ENCODE data around the gene KCNG3.

The KCNG3 gene

DNA sequence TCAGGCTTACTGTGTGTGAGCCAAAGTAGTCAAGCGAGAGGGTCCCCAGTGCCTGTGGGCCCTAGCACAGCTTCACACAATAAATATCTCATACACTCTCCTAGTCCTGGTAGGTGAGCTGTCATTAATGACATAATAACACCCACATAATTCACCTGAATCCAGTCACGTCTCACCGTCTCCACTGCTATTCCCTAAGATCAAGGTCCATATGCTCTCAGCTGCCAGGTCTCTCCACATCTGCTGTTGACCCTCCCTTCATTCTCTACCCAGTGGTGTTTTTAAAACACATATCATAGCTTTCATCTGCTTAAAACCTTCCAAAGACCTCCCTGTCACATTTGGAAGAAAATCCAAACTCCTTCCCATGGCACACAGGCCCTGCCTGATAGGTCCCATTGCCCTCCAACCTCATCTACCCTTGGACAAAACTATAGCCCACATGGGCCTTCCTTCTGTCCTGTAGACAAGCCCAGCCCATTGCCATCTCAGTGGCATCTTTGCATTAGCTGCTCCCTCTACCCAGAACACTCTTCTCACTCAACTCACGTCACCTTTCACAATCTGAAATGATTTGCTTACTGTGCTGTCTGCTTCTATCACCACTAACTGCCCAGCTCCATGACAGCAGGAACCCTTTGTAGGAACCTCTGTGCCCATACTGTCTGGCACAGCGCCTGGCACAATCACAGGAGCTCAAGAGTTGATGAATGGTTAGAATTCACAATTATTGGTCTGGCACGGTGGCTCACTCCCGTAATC, 7.5 kb downstream of the KCNG3 start:
- DNase-seq (ENCODE audit: low read depth), result no peak

DNA sequence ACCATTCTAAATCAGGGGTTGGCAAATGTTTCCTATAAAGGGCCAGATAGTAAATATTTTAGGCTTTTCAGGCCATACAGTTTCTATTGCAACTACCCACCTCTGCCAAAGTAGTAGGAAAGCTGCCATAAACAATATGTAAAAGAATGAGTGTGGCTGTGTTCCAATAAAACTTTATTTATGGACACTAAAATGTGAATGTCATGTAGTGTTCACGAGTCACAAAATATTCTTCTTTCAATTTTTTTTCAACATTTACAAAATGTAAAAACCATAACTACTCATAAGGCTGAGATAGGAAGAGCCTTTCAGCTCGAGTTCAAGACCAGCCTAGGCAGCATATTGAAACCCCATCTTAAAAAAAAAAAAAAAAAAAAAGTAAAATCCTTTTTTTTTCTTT, 13.4 kb downstream of the KCNG3 start:
- DNase-seq (ENCODE audit: low read depth), result no peak

DNA sequence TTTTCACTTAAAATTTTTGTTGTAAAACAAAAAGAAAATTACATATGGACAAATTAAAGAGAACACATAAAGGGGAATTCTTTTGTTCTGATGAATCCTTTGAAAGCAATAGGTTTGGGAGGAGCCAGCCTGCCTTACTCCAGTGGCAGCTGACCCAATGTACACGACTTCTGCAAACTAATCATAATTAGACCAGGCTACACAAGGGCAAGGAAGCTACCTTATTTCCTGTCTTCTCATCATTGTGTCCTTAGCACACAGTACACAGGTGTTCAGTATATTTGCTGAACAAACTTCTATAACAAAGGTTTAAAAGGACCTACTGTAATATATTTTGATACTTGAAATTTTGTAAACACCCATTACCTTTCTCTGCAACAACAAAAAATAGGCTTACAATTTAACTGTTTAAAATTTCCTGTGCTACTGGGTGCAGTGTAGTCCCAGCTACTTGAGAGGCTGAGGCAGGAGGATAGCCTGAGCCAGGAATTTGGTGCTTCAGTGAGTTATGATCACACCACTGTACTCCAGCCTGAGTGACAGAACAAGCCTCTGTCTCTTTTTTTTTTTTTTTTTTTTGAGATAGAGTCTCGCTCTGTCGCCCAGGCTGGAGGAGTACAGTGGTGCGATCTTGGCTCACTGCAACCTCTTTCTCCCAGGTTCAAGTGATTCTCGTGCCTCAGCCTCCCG, 18.9 kb downstream of the KCNG3 start:
- no peak for DNase-seq (ENCODE audit: low read depth)

DNA sequence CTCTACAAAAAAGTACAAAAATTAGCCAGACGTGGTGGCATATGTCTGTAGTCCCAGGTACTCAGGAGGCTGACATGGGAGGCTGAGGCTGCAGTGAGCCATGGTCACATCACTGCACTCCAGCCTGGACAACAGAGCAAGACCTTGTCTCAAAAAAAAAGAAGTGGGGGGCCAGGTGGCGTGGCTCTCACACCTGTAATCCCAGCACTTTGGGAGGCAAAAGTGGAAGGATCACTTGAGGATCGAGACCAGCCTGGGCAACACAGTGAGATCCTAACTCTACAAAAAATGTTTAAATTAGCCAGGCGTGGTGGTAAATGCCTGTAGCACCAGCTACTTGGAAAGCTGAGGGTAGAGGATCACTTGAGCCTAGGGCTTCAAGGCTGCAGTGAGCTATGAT, 23.1 kb downstream of the KCNG3 start:
- DNase-seq (ENCODE audit: low read depth), result no peak

DNA sequence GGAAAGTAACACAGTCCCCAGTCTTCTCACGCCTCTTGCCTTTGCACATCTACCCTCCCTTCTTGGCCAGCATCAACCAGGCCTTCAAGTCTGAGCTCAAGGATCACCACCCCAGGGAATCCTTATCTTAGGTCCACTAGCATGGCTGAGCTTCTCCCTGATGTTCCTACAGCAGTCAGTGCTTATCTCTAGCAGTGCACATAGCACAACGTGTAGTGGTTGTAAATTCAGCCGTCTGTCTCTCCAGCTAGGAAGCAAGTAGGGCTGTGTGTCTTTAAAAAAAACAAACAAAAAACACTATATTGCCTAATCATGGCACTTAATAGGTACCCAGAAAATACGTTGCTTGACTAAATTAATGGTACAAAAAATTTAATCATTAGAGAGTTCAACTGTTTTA, 29.2 kb downstream of the KCNG3 start:
- no peak for DNase-seq (ENCODE audit: low read depth)

DNA sequence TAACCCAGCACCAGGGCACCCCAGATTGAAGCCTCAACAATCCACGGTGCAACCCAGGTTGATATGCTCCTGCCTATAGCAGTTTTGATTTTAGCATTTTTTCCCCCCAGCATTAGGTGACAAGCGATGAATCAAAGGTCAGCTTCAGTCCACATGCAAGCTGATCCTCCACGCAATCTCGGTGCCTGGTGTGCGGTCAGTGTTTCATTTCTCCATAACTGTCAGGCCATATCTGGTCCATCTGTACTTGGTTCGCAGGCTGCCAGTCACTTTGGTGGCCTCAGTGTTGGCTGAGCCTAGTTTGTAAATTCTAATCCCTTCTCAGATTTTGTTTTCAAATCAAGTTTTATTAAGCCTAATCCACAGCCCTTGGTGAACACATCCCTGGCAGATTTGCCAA, 30.2 kb downstream of the KCNG3 start:
- no peak for DNase-seq (ENCODE audit: low read depth)

DNA sequence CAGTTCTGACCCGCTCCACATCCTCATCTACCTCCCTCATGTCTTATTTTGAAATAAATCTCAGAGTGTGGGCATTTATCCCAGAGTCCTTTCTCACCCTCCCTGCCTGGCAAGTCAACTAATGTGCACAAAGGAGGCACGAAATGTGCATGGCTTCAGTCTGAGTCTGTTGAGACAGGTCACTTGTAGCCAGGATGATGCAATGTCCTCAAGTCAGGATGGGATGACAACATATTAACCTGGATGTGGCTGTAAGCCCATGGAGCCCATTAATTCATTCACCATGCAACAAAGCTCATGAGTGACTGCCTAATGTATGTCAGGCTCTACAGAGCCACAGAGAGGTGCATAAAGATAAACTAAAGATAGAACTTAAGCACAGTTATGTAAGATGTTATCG, 34.5 kb downstream of the KCNG3 start:
- DNase-seq (ENCODE audit: low read depth), result no peak

DNA sequence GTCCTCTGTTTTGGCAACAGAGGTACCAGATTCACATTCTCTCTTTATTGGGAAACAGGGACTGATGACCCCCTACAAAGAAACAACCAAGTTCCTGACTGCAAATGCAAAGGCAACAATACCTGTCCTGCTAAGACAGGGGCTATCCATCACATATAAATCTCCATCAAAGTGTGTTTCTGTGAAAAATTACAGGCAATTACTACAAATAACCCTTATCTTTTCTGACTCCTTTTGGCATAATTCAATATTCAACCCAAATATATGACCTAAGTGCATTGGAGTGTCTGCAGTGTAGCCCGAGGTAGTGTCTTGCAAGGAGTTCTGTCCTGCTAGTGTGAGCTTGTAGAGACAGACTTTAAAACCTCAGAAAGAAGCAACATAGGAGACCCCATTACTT, 35.4 kb downstream of the KCNG3 start:
- no peak for DNase-seq (ENCODE audit: low read depth)

DNA sequence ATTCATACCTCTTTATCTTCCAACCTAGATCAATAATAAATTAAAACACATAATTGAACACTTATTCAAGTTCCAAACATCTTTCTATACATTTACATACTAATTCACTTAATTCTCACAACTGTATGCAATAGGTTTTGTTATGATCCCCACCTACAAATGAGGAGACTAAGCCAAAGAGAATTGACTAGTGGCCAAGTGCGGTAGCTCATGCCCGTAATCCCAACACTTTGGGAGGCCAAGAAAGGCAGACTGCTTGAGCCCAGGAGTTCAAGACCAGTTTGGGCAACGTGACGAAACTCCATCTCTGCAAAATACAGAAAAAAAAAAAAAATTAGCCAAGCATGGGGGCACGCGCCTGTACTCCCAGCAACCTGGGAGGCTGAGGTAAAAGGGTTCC, 36.8 kb downstream of the KCNG3 start:
- DNase-seq (ENCODE audit: low read depth), result no peak

DNA sequence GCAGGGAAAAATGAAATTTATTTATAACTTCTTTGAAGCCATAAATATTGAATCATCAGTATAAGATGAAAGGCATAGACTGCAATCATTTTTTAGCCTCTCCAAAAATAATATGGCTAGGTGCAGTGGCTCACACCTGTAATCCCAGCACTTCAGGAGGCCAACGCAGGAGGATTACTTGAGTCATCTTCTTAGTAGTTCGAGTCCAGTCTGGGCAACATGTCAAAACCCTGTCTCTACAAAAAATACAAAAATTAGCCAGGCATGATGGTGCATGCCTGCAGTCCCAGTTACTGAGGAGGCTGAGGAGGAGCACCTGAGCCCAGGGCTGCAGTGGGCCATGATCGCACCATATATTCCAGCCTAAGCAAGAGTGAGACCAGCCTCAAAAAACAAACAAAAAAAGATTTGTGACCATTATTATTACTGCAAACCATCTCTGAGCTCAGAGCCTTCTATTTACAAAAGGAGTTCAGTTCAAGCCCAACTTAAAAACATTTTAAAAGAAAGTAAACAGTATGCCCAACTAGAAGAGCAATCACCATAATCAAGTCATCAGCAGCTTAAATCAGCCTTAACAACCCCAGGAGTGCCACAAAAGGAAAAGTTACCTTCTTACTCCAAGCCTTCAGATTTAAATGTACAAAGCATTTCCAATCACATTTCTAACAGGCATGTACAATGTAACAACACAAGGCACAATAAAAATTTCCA, 37.5 kb downstream of the KCNG3 start:
- DNase-seq (ENCODE audit: low read depth), result no peak

DNA sequence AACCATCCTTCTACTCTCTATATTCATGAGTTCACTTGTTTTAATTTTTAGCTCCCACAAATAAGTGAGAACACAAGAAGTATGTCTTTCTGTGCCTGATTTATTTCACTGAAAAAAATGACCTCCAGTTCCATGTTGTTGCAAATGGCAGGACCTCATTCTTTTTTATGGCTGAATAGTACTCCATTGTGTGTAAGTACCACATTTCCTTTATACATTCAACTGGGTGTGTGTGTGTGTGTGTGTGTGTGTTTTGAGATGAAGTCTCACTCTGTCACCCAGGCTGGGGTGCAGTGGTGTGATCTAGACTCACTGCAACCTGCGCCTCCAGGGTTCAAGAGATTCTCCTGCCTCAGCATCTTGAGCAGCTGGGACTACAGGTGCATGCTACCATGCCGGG, 41.2 kb downstream of the KCNG3 start:
- no peak for DNase-seq (ENCODE audit: low read depth)

DNA sequence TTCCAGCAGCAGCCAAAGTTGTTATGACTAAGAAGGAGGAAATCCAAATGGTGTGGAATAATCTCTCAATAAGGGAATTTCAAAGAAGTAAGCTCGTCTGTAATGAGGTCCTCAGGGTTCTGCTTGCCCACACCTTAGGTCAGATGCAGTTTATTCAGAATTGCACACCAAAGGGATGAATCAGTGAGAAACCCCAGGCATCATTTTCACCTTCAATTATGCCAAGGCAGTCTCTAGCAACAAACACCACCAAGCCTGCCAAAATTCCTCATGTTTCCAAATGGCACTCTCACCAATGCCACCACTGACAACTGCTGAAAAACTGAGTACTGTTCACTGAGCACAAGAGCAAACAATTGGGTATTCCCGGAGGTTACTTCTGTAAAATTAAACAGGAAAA, 43.6 kb downstream of the KCNG3 start:
- DNase-seq (ENCODE audit: low read depth), result no peak

DNA sequence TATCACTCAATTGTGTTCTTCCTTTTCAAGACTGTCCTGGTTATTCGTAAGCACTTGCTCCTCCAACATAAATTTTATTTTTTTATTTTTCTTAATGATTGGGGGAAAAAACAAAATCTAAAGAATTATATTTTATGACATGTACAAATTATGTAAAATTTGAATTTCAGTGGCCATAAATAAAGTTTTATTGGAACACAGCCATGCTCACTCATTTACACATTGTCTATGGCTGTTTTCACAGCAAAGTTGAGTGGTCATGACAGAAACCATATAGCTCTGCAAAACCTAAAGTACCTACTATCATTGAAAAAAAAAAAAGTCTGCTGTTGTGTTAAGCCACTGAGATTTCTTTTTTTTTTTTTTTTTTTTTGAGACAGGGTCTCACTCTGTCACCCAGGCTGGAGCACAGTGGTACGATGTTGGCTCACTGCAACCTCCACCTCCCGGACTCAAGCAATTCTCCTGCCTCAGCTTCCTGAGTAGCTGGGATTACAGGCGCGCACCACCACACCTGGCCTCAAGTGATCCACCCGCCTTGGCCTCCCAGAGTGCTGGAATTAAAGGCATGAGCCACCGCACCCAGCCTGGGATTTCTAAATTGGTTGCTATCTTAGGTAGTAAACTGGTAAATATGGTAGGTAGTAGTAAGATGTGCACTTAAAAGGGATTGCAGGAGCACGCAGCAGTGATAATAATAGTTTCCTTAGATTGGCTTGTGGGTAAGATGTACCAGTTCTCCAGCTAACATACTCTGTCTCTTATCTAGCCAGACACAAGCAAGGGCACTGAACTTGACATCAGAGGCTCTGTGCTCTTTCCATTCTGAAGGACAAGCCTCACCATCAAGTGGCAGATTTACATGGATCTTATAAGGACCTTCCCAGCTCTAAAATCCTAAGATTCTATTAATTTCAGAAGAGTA, 44.4 kb downstream of the KCNG3 start:
- DNase-seq (ENCODE audit: low read depth), result no peak

DNA sequence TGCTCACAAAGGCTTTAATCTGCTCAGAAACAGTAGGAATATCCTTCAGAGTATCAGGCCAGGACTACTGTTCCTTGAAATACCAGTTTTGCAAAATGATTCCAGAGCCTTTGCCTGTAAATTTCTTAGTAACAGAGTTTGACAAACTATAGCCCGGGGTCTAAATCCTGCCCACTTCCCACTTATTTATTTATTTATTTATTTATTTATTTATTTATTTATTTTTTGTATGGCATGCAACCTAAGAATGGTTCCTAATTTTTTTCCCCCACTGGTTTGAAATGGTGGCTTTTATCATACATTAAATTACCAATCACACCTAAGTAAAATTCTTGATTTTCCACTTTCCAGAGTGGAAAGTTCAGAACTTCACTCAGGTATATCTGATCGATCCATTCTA, 45.6 kb downstream of the KCNG3 start:
- DNase-seq (ENCODE audit: low read depth), result no peak

DNA sequence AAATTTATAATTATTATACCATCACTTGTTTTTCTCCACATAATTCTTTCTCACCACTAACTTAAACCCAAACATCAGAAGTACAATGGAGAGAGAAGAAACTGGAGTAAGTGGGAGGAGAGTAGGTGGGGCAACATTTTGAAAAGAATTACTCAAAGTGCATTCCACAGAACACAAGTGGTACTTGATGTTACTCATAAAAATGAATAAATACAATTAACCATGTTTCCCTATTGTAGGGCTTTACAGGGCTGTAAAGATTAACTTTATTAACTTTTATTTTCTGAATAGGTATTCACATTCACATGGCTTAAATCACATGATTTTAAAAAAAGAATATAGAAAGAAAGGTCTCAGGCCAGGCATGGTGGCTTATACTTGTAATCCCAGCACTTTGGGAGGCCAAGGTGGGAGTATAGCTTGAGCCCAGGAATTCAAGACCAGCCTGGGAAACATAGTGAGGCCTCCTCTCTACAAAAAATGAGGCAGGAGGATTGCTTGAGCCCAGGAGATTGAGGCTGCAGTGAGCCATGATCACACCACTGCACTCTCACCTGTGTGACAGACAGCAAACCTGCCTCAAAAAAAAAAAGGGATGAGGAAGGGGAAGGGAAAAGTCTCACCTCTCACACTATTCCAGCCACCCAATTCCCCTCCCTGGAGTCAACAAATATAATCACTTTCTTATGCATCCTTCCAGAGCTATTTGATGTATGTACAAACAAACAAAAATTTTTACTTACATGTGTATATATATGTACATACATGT, 47.1 kb downstream of the KCNG3 start:
- DNase-seq (ENCODE audit: low read depth), result no peak

DNA sequence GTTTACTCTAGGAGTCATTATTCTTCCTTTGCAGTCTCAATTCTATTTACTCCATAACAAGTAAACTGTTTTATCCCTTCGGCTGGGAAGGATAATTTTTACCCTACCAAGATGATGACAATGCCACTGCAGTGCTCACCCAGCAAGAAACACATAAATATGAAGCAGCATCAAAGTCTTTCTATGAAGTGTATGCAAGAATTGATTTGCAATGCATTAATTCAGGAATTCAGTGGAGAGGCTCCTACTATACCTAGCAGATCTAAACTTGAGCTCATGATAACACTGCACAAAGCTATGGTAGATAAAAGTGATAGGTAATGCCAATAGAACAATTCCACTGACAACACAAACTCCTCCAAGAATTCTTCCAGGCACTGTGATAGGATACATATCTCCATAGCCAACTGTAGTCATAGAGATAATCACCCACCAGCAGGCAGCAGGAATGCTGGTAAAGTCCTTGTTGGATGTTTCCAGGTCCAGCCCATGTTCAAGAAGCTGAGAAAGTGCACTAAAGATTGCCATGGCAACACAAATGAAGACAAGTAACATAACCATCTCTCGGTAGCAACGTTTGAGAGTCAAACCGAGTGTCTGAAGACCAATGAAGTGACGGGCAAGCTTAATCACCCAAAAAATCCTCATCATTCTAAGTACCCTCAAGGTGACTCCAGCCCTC, 49.9 kb downstream of the KCNG3 start:
- DNase-seq (ENCODE audit: low read depth), result no peak

DNA sequence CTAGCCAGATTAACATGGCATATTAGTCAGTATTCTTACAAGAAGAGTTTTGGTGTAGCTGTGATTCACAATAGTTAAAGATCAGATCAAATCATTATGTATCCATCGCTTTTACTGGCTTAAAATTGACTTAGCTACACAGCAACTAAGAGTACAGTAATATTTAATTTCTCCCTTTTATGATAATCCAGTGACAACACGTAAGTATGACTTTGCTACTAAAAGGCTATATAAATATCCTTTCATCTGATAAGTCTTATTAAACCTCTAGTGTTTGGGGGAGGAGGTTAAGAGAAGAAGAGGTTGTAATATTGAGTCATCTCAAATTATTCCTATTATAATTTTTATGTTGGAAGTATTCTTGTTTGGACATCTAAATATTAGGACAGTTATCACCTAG, 51.0 kb downstream of the KCNG3 start:
- no peak for DNase-seq (ENCODE audit: low read depth)

DNA sequence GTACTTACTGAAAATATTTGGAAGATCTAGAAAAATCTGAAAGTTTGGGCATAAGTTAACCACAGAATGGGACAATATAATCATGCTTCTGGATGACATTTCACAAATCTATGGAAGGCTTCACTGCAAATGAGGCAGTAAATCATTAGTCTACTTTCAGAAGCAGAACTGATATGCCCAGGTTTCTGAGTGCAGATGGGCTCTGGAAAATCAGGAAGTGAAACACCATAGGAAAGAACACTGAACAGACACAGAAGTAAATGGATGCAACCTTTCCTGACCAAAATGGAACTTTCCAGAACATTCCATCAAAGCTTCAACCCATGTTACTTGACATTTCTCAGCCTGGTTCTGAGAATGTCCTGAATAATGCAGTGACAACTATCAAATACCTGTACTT, 55.1 kb downstream of the KCNG3 start:
- DNase-seq (ENCODE audit: low read depth), result no peak

DNA sequence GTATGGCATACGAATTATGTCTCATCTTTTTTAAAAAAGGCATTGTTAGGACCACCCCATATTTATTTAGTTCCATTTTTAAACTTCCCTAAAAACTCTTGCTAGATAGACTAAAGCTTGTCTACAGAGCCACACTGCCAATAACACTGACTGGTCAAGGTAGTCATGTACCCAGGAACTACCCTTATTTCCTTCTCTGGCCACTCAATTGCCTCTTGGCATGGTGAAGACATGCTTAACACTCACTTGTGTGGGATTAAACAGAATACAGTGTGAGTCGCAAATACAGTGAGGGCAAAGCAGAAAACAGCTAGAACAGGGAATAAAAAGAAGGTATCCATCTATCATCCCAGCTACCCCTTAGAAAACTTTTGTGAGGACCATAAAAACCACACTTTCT, 57.4 kb downstream of the KCNG3 start:
- no peak for DNase-seq (ENCODE audit: low read depth)

DNA sequence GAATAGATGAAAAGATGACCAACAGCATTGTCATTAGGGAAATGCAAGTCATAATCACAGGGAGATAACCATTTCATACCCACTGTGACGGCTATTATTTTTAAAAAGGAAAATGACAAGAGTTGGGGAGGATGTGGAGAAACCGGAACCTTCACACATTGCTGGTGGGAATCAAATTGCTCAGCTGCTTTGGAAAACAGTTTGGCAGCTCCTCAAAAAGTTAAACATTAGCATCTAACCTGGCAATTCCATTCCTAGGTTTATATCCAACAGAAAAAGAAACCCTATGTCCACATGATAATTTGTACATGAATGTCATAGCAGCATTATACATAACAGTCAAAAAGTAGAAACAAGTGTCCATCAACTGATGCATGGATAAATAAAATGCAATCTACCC, 58.2 kb downstream of the KCNG3 start:
- no peak for DNase-seq (ENCODE audit: low read depth)

DNA sequence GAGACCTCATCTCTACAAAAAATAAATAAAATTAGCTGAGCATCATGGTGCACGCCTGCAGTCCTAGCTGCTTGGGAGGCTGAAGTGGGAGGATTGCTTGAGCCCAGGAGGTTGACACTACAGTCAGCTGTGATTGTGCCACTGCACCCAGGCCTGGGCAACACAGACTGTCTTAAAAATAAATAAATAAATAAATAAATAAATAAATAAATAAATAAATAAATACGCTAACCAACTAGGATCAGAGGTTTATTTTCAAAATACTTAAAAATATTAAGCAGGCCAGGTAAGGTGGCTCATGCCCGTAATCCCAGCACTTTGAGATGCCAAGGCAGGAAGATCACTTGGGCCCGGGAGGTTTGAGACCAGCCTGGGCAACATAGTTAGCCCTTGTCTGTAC, 63.6 kb downstream of the KCNG3 start:
- DNase-seq (ENCODE audit: low read depth), result no peak
